Measurements from ENCODE around the gene PCDH1. TPM values are rescaled to one million over a fixed set of nuclear protein-coding genes. Genes with fewer than 3 reads are reported as not detected.

Gene PCDH1
- total RNA-seq, 3 donors from 2014 or later: 75.1 to 159 (median 127) TPM

- Histone ChIP-seq H3K4me3 (no peak overlapping the region), H3K9me3 (no peaks in the 10 kb centered on the region), H3K4me1 (ENCODE audit: low read depth) (no peaks in the 10 kb centered on the region), H3K36me3 (ENCODE audit: low read depth) (no peaks in the 10 kb centered on the region)
- DNase-seq: no peak
- intact Hi-C loops (cut with DNase I, micrococcal nuclease): no loop called here
- no peak for TF ChIP-seq CTCF (IDR thresholded peaks at IDR 0.05)
- ATAC-seq: no peak
These were observed 28.8 kb upstream of the PCDH1 start for GRCh38 chr5:141906972-141907371.

GRCh38 chr5:141906517-141906916 lies 28.3 kb upstream of the PCDH1 start:
- intact Hi-C loops (cut with DNase I, micrococcal nuclease): no loop called here

GRCh38 chr5:141904551-141904950 lies 26.3 kb upstream of the PCDH1 start:
- no peaks in the 10 kb centered on the region for H3K36me3 ChIP-seq (ENCODE audit: low read depth)
- TF ChIP-seq CTCF (IDR thresholded peaks at IDR 0.05): no peak
- DNase-seq: no peak
- intact Hi-C loops (cut with DNase I, micrococcal nuclease): no loop called here
- H3K4me1 ChIP-seq (ENCODE audit: low read depth): no peaks in the 10 kb centered on the region
- no peak for ATAC-seq
- no peaks in the 10 kb centered on the region for H3K9me3 ChIP-seq
- no peak overlapping the region for H3K4me3 ChIP-seq

More at GRCh38 chr5:141906517-141906916, 28.3 kb upstream of the PCDH1 start:
- DNase-seq (no peak), ATAC-seq (no peak)
- Histone ChIP-seq H3K9me3 (no peaks in the 10 kb centered on the region), H3K4me3 (no peak overlapping the region), H3K4me1 (ENCODE audit: low read depth) (no peaks in the 10 kb centered on the region), H3K36me3 (ENCODE audit: low read depth) (no peaks in the 10 kb centered on the region)
- TF ChIP-seq CTCF (IDR thresholded peaks at IDR 0.05): no peak

- no peaks in the 10 kb centered on the region for H3K4me1 ChIP-seq (ENCODE audit: low read depth)
- no peaks in the 10 kb centered on the region for H3K36me3 ChIP-seq (ENCODE audit: low read depth)
- no peak for TF ChIP-seq CTCF (IDR thresholded peaks at IDR 0.05)
- DNase-seq (no peak), ATAC-seq (no peak)
- intact Hi-C loops (cut with DNase I, micrococcal nuclease): no loop called here
- no peak overlapping the region for H3K4me3 ChIP-seq
- H3K9me3 ChIP-seq: no peaks in the 10 kb centered on the region
These were observed 25.1 kb upstream of the PCDH1 start for GRCh38 chr5:141903261-141903660.

GRCh38 chr5:141902015-141902814 lies 24.0 kb upstream of the PCDH1 start:
- H3K4me1 ChIP-seq (ENCODE audit: low read depth): no peaks in the 10 kb centered on the region
- intact Hi-C loops (cut with DNase I, micrococcal nuclease): no loop called here
- H3K9me3 ChIP-seq: no peaks in the 10 kb centered on the region
- DNase-seq: no peak
- no peak for TF ChIP-seq CTCF (IDR thresholded peaks at IDR 0.05)
- no peak overlapping the region for H3K4me3 ChIP-seq
- ATAC-seq: no peak
- no peaks in the 10 kb centered on the region for H3K36me3 ChIP-seq (ENCODE audit: low read depth)
